ENCODE data around the gene MAML2. TPM values are rescaled to one million over a fixed set of nuclear protein-coding genes. Genes with fewer than 3 reads are reported as not detected.
A peak's percentile ranks its signal among the peaks of the same experiment; 100 is the strongest.

MAML2 gene
- total and polyA plus RNA-seq, 2 of the 13 experiments (the other 11 are each of a cell fraction or from before 2014, with no cell fraction given): 2.3 to 25.9 TPM

DNA sequence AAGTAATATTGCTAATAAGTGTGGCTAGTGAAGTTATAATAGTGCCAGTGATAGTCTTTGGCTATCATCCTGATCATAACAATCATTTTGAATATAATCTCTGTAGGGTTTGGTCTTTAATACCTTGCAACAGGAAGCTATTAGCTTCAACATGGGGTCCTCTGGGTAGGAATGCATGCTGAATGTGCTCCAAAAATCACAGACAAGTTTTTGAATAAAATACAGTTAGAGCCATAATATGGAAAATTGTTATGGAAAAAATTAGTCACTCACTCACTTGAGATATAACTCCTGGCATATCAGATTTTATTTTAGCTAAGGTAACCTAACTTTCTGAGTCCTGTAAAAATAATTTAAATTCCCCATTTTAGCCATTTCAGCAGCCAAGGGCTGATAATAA, 323.7 kb downstream of the MAML2 start (continued):
- TF ChIP-seq NFKBIZ (CRISPR knock-in tag; IDR thresholded peaks at IDR 0.05) (no peak), GATAD2A (CRISPR knock-in tag; IDR thresholded peaks at IDR 0.05) (no peak), JUN (CRISPR knock-in tag; IDR thresholded peaks at IDR 0.05) (no peak), ZSCAN12 (CRISPR knock-in tag; IDR thresholded peaks at IDR 0.05) (no peak), ZFX (CRISPR knock-in tag; IDR thresholded peaks at IDR 0.05; ENCODE audit: low read depth) (no peak), ZNF432 (CRISPR knock-in tag; IDR thresholded peaks at IDR 0.05; ENCODE audit: borderline replicate concordance) (no peak), ZFP82 (CRISPR knock-in tag; IDR thresholded peaks at IDR 0.05; ENCODE audit: borderline replicate concordance) (no peak)

DNA sequence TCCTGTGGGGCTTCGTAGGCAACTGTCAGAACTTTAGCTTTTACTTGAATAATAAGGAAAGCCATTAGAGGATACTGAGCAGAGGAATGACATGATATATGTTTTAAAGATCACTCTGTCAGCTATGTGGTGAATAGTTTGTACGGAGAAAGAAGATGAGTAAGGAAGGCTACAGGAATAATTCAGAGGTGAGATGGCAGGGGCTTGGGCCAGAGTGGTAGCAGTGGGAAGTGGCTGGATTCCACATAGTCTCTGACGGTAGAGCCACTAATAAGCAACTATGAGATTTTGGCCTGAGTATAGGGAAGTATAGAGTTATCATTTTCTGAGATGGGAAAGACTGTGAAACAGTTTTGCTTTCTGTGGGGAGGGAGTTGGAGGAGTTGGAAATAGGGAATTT, 325.1 kb downstream of the MAML2 start:
- Histone ChIP-seq H3K36me3 (replicated peaks in 1 of 2; ENCODE audit: control insufficient read depth in 1 of 2, insufficient read depth in 2 of 2, low read length in 2 of 2) (peaks cover 4 to 10% of the 10 kb centered on the region in 2 experiments; a peak in 2 of 5 replicates), H3K4me2 (ENCODE audit: low read depth, low read length) (no peak overlapping the region), H3K4me1 (ENCODE audit: insufficient read depth, low read length) (peaks cover 68% of the 10 kb centered on the region), H3K9me3 (ENCODE audit: low read length) (no peaks in the 10 kb centered on the region), H3K4me3 (replicated peaks in 1 of 3; ENCODE audit: insufficient read depth in 1 of 3, low read depth in 2 of 3, low read length in 3 of 3) (no peak overlapping the region), H4K20me1 (ENCODE audit: insufficient read depth, low read length) (no peaks in the 10 kb centered on the region), H3K27me3 (ENCODE audit: control insufficient read depth in 1 of 2, insufficient read depth in 2 of 2, low read length in 2 of 2) (no peaks in the 10 kb centered on the region), H3K27ac (ENCODE audit: extremely low read length, insufficient read depth, low read length) (peak overlapping the region; percentile 97), H3K9ac (ENCODE audit: insufficient read depth, low read depth, low read length) (no peak overlapping the region), H3K79me2 (ENCODE audit: insufficient read depth, low read length) (peaks cover 2% of the 10 kb centered on the region), H2AFZ (ENCODE audit: low read length) (no peak overlapping the region)
- POLR2A ChIA-PET: interaction anchor here (0.6 kb wide), 1 partner anchor 325 kb away, joined by 5 read pairs; the partner anchor contains the start of gene MAML2
- TF ChIP-seq, protein P1, sequence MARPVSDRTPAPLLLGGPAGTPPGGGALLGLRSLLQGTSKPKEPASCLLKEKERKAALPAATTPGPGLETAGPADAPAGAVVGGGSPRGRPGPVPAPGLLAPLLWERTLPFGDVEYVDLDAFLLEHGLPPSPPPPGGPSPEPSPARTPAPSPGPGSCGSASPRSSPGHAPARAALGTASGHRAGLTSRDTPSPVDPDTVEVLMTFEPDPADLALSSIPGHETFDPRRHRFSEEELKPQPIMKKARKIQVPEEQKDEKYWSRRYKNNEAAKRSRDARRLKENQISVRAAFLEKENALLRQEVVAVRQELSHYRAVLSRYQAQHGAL (CRISPR knock-in tag; IDR thresholded peaks at IDR 0.05; ENCODE audit: not compliant biosample characterization): no peak
- TF ChIP-seq ZNF780A (CRISPR knock-in tag; IDR thresholded peaks at IDR 0.05): no peak
- TF ChIP-seq, protein P2, sequence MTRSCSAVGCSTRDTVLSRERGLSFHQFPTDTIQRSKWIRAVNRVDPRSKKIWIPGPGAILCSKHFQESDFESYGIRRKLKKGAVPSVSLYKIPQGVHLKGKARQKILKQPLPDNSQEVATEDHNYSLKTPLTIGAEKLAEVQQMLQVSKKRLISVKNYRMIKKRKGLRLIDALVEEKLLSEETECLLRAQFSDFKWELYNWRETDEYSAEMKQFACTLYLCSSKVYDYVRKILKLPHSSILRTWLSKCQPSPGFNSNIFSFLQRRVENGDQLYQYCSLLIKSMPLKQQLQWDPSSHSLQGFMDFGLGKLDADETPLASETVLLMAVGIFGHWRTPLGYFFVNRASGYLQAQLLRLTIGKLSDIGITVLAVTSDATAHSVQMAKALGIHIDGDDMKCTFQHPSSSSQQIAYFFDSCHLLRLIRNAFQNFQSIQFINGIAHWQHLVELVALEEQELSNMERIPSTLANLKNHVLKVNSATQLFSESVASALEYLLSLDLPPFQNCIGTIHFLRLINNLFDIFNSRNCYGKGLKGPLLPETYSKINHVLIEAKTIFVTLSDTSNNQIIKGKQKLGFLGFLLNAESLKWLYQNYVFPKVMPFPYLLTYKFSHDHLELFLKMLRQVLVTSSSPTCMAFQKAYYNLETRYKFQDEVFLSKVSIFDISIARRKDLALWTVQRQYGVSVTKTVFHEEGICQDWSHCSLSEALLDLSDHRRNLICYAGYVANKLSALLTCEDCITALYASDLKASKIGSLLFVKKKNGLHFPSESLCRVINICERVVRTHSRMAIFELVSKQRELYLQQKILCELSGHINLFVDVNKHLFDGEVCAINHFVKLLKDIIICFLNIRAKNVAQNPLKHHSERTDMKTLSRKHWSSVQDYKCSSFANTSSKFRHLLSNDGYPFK (CRISPR knock-in tag; IDR thresholded peaks at IDR 0.05; ENCODE audit: borderline replicate concordance): no peak
- no peak for TF ChIP-seq ZNF878 (CRISPR knock-in tag; IDR thresholded peaks at IDR 0.05)
- TF ChIP-seq NFE2L2 (IDR thresholded peaks at IDR 0.05; ENCODE audit: low read length): no peak
- TF ChIP-seq ZNF7 (CRISPR knock-in tag; IDR thresholded peaks at IDR 0.05): no peak
- TF ChIP-seq SMYD3 (CRISPR knock-in tag; IDR thresholded peaks at IDR 0.05): no peak
- TF ChIP-seq FOXP1 (IDR thresholded peaks at IDR 0.05): no peak
- no peak for TF ChIP-seq FOXP1 (CRISPR knock-in tag; IDR thresholded peaks at IDR 0.05)
- TF ChIP-seq, protein P3, sequence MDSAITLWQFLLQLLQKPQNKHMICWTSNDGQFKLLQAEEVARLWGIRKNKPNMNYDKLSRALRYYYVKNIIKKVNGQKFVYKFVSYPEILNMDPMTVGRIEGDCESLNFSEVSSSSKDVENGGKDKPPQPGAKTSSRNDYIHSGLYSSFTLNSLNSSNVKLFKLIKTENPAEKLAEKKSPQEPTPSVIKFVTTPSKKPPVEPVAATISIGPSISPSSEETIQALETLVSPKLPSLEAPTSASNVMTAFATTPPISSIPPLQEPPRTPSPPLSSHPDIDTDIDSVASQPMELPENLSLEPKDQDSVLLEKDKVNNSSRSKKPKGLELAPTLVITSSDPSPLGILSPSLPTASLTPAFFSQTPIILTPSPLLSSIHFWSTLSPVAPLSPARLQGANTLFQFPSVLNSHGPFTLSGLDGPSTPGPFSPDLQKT (CRISPR knock-in tag; IDR thresholded peaks at IDR 0.05; ENCODE audit: borderline replicate concordance): no peak
- no peak for TF ChIP-seq ATF1 (CRISPR knock-in tag; IDR thresholded peaks at IDR 0.05)
- no peak for TF ChIP-seq SNRNP70 (IDR thresholded peaks at IDR 0.05; ENCODE audit: low read depth, low read length)
- TF ChIP-seq REL (CRISPR knock-in tag; conservative IDR thresholded peaks at IDR 0.05): no peak
- DNase-seq (ENCODE audit: low spot score): no peak
- intact Hi-C loops (cut with micrococcal nuclease; ENCODE audit: unreplicated experiment) (loop anchor here (10.0 kb wide), 1 partner anchor 93 kb away; the partner anchor contains the start of gene MTMR2), in situ Hi-C loops (cut with HindIII; ENCODE audit: extremely low pct_ligation_motif_present, low pct_unique_long_range_greater_than_20kb) (loop anchor here (10.0 kb wide), 1 partner anchor 327 kb away; the partner anchor contains the start of gene MAML2)
- no peak for FAIRE-seq
- 97% methylated on average over 3 of the region's 3 CpGs for WGBS (ENCODE audit: low lambda C conversion rate)
- CTCF ChIA-PET (ENCODE audit: low intra/inter-chr PET ratio, low total read pairs): no interaction called here
- BruUV-seq (replicated peaks): no TSS peak
- ATAC-seq: no peak
